AG10803 (cell line): ENCODE measurements around the gene TBCEL.

Source experiments
- DNase-seq: peaks from one replicate; pipeline ENCODE4 v3.0.0; 2010; ENCODE audit warnings: low read depth
- H3K4me3 ChIP-seq: 2 replicates; pipeline ENCODE4 v1.5.1; 2011; ENCODE audit warnings: mild to moderate bottlenecking, low read length, control low read depth
- TF ChIP-seq, protein P1 (sequence below): conservative IDR thresholded peaks from 2 replicates; pipeline ENCODE4 v1.5.1; 2011; ENCODE audit warnings: mild to moderate bottlenecking, low read length, control low read depth, inconsistent platforms

Gene TBCEL, protein sequence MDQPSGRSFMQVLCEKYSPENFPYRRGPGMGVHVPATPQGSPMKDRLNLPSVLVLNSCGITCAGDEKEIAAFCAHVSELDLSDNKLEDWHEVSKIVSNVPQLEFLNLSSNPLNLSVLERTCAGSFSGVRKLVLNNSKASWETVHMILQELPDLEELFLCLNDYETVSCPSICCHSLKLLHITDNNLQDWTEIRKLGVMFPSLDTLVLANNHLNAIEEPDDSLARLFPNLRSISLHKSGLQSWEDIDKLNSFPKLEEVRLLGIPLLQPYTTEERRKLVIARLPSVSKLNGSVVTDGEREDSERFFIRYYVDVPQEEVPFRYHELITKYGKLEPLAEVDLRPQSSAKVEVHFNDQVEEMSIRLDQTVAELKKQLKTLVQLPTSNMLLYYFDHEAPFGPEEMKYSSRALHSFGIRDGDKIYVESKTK

DNA sequence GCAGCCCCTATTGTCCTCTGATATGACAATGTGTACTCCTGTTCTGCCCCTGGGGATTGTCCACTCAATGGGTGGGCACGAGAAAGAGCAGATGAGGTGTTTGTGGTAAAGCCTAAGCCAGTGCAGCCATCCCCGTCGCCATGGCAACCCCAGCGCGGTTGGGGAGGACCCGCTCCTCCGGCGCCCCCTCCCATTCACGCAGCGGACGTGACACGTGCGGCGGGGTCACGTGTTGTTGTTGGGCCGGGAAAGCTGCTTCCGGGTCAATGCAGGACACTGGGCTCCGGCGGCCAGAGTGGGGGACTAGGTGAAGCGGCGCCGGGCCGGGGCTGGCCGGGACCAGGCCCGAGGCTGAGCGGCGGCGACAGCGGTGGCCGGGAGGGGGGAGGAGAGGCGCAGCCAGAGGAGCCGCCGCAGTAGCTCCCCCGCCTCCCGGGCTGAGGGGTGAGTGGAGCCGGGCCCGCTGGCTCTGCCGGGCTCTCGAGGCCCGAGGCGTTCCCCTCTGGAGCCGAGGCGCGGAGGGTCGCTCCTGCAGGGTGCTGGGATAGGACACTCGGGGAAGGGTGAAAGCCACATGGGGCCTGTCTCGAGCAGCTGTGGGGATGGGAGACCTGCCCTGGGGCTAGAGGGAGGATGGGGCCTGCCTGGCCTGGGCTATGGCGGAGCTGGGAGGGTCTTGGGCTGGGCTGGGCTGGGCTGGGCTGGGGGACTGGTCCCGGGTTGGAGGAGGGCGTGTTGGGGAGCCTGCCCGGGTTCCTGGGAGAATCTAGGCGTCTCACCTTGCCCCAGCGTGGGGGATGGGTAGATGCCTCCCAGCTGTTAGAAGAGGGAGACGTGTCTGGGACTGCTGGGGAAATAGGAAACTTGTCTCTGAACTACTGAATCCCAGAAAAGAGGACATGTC is at the start of gene TBCEL:
Gene TBCEL (plus strand): TSS at position 255 of the 904 bp plus-strand sequence. CDS start 21,589 bp downstream, outside the sequence.
- H3K4me3 ChIP-seq, result peak within 1 kb of the TSS; percentile 94
- peak; percentile 81 for DNase-seq
- TF ChIP-seq, protein P1, sequence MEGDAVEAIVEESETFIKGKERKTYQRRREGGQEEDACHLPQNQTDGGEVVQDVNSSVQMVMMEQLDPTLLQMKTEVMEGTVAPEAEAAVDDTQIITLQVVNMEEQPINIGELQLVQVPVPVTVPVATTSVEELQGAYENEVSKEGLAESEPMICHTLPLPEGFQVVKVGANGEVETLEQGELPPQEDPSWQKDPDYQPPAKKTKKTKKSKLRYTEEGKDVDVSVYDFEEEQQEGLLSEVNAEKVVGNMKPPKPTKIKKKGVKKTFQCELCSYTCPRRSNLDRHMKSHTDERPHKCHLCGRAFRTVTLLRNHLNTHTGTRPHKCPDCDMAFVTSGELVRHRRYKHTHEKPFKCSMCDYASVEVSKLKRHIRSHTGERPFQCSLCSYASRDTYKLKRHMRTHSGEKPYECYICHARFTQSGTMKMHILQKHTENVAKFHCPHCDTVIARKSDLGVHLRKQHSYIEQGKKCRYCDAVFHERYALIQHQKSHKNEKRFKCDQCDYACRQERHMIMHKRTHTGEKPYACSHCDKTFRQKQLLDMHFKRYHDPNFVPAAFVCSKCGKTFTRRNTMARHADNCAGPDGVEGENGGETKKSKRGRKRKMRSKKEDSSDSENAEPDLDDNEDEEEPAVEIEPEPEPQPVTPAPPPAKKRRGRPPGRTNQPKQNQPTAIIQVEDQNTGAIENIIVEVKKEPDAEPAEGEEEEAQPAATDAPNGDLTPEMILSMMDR, result no peak

DNA sequence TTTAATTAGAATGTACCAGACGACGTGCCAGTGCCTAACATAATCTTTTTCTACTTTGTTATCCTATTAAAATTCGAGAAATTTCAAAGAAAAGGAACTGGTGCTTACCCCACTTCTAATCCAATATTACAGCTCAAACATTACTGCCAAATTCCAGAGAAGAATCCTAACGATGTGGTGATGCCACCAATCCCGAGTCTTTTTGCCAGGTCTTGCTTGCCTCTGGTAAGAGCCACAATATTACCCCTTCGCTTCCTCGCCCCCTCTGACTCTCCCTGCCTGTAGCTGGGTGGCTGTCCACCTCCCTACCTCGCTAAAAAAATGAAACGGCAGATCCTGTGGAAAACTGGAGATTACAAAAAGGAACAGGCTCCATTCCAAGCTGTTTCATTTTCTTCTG is 49.4 kb upstream of the TBCEL start:
- TF ChIP-seq, protein P1, result no peak
- no peak for DNase-seq
- H3K4me3 ChIP-seq, result no peak overlapping the region

DNA sequence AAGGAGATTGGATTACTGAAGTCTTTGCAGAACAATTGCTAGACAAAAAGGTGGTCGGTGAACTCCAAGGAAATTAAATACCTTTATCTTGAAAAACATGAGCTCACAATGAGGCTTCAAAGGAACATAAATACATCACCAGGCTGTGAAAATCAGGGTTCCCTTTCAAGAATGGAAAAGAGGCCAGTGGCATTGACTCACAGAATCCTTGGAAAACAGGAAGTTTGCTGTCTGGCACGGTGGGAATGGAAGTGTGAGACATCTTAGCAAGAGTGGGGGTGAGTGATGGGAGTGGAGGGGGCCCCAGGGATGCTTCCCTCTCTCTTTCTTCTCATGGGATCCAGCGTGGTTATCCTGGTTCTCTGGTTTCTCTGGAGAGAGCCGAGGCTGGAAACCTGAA is 48.9 kb upstream of the TBCEL start:
- TF ChIP-seq, protein P1, result no peak
- H3K4me3 ChIP-seq, result no peak overlapping the region
- DNase-seq, result no peak

DNA sequence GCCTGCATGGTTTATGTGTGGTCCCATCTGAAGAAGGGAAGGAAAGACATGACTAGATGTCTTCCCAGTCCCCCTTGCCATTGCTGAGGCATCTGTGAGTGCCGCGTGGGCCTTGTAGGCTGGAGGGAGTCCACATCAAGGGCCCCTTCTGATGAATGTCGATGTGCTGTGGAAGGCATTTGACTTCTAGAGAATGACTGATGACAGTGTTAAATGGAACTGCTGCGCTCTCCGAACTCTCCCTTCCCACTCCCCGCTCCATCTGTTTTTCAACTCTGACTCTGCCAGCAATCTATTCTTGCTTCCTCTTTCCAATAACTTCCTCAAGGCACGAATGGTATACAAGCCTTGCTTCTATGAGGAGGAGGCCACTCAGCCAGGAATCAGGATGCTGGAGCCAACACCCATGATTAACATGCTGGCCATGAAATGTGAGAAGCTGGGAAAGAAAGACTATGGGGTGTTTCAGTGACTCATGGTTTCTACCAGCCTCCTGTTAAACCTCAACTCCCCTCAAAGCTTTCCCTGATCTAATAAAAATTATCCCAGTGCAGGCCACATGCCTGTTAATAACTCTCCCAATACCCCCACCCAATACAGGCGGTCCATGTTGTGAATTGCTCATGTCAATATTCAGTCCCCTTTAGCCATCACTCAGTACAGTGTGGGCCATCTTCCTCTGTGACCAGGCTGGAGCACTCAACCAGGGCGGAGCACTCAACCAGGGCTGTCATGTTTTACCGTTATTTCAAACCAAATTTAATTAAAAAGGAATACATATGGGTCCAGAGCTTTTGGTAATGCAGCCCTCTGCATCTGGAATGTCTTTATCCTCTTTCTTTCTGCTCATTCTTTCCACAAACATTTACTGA is 46.4 kb upstream of the TBCEL start:
- TF ChIP-seq, protein P1, result no peak
- no peak overlapping the region for H3K4me3 ChIP-seq
- no peak for DNase-seq

DNA sequence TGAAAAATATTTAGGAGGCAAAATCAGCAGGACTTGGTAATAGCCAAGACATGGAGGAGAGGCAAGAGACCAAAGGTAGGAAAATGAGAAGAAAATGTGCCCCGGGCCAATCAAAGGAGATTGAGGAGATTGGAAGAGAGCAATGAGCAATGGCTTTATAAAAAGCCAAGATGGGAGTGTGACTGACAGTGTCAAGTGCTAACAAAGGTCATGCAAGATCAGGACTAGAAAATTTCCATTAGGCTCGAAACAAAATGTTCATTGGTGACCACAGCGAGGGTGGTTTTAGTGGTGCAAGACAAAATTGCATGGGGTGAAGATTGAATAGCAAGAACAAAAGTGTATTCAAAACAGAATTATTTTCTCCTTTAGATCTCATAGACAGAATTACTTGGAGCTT is 45.2 kb upstream of the TBCEL start:
- TF ChIP-seq, protein P1, result no peak
- no peak overlapping the region for H3K4me3 ChIP-seq
- DNase-seq, result no peak

DNA sequence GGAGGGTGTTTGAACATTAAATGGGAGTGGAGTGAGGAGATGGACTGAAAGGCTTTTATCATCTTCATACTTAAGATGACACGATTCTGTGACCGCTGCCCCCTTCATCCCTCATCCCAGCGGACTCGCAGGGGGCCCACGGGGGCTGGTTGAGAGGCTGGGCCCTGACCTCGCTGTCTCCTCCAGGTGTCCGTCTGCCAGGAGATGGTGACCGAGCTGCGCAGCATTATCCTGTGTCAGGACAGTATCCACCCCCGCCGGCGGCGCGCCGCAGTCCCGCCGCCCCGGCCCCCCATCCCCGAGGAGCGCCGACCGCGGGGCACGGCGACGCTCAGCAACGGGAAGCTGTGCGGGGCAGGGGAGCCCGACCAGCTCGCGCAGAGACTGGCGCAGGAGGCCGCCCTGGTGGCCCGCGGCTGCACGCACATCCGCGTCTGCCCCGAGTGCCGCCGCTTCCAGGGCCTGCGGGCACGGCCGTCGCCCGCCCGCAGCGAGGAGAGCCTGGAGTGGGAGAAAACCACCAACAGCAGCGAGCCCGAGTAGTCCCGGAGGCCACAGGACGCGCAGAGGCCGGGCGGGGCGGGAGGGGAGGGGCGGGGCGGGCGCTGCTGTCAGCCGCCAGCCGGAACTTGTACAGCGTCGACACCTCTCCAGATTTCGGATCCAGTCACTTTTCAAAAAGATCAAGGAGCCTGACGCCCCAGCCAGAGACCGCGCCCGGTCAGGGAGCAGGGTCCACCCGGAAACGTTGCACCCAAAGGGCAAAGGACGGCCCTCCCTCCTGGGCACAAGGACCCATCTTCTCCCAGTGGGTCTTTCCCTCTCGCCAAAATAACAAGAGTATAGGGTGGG is 38.0 kb upstream of the TBCEL start:
- peak; percentile 45 for DNase-seq
- peak overlapping the region; percentile 50 for H3K4me3 ChIP-seq
- TF ChIP-seq, protein P1, result no peak
